Fibroblast of pulmonary artery (primary cell): ENCODE measurements around the gene USP24.

Experiments used
- DNase-seq: peaks from one replicate; pipeline ENCODE4 v3.0.0-alpha.2; 2010; ENCODE audit warnings: low read depth
- H3K4me3 ChIP-seq: replicated peaks from 2 replicates; pipeline ENCODE4 v1.5.1; 2011; ENCODE audit warnings: low read depth, mild to moderate bottlenecking, control low read depth, low read length, moderate library complexity
- CTCF ChIP-seq: IDR thresholded peaks from 2 replicates; pipeline ENCODE4 v1.5.1; 2011; ENCODE audit warnings: mild to moderate bottlenecking, control low read depth, low read length, inconsistent platforms; ENCODE audit errors: missing control alignments

The USP24 gene

GRCh38 chr1:55078470-55078869, 136.7 kb downstream of the USP24 start:
- no peak overlapping the region for H3K4me3 ChIP-seq
- DNase-seq = no peak
- no peak for TF ChIP-seq CTCF

- TF ChIP-seq CTCF = no peak
- no peak for DNase-seq
- no peak overlapping the region for H3K4me3 ChIP-seq
Measured at GRCh38 chr1:55076356-55076755, 138.8 kb downstream of the USP24 start.

- no peak for DNase-seq
- no peak for TF ChIP-seq CTCF
- H3K4me3 ChIP-seq = no peak overlapping the region
Measured at GRCh38 chr1:55074455-55074854, 140.7 kb downstream of the USP24 start.

GRCh38 chr1:55073187-55073916, 141.8 kb downstream of the USP24 start:
- no peak overlapping the region for H3K4me3 ChIP-seq
- no peak for DNase-seq
- no peak for TF ChIP-seq CTCF

GRCh38 chr1:55071477-55071876, 143.7 kb downstream of the USP24 start:
- DNase-seq = peak; percentile 76
- peak; percentile 71 for TF ChIP-seq CTCF
- no peak overlapping the region for H3K4me3 ChIP-seq

GRCh38 chr1:55070293-55071164, 144.6 kb downstream of the USP24 start:
- no peak for TF ChIP-seq CTCF
- no peak for DNase-seq

GRCh38 chr1:55069280-55069679, 145.9 kb downstream of the USP24 start:
- no peak overlapping the region for H3K4me3 ChIP-seq
- TF ChIP-seq CTCF = no peak
- no peak for DNase-seq

More at GRCh38 chr1:55070293-55071164, 144.6 kb downstream of the USP24 start:
- no peak overlapping the region for H3K4me3 ChIP-seq
